NCI-H1417 (cell line): Measurements from ENCODE around the gene AOAH.
"Not testable (repeated sequence)": the region's sequence is repeated elsewhere in the genome, so short reads cannot be mapped to it uniquely, and the experiment has no call there.

Experiments
- DNase-seq, 3 experiments: peaks; one replicate each; lab custom pipeline; 2025; lab: John Stamatoyannopoulos, UW

Gene AOAH

DNA sequence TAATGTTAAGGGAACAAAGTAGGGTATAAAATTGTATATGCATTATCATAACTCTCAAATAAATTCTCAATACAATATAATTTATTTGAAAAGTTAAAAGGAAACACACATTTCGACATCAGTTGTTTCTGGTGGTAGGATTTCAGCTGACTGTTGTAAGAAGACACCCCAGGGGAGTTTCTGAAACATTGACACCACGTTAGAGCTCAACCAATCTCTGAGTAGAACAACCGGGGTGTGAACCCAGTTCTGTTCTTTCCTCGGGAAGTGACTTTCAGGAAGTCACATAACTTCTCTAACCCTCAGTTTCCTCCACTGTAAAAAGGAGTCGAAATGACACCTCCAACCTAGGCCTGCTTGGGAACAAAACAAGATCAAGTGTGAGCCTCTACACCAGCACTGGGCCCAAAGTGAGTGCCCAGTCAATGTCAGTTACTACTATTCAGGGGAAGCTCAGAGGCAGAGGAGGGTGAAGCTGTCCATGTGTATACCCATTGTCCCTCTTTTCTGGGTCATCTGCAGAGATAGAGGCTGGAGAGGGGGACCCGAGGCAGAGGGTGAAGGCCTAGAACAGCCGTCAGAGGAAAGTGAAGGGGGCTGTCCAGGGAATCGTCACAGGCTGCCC lies 67.1 kb downstream of the AOAH start:
- DNase-seq: no peak

DNA sequence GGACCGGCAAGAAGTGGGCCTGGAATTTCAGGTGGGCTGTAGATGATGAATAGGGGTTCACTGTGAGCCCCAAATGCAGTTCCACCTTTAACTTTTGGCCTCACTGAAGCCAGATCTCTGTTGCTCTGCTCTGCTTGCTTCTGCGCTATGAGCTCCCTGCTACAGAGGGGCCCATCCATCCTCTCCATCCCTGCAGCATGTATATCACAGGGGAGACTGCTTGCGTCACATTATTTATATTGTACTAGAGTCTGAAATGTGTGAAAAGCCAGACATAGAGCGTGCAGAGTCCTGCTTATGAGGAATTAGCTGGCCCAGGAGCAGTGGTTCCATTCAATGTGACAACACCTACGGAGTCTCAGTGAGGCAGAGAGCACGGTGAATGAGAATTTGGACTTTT lies 69.9 kb downstream of the AOAH start:
- DNase-seq: no peak

DNA sequence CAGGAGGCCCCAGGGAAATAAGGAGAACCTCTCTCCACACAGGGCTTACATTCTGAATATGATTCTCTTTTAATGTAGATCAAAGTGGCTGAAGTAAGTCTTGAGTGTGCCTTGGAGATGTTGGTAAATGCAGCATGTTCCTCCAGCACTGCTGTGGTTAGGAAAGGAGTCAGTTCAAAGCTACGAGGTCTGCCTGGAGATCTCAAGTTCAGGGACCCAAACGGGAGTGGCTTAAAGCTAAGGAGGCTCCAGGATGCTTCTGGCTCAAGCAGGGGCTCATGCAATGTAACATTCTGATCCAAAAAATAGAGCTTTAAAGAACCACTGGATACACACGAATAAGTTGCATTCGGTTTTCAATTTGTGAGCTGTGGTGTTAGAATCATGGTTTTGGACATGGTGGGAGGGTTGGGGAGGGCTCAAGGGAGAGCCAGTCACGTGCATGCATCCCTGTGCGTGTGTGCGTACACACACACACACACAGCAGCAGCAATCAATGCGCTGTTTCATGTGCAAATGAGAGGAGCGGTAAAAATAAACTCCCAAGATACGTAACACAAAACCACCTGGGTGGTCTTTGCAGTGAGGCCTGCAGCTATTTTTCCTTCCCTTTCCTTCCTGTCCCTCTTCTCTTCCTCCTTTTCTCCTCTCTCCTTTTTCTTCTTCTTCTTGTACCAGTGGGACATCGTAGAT lies 70.5 kb downstream of the AOAH start:
- no peak for DNase-seq

DNA sequence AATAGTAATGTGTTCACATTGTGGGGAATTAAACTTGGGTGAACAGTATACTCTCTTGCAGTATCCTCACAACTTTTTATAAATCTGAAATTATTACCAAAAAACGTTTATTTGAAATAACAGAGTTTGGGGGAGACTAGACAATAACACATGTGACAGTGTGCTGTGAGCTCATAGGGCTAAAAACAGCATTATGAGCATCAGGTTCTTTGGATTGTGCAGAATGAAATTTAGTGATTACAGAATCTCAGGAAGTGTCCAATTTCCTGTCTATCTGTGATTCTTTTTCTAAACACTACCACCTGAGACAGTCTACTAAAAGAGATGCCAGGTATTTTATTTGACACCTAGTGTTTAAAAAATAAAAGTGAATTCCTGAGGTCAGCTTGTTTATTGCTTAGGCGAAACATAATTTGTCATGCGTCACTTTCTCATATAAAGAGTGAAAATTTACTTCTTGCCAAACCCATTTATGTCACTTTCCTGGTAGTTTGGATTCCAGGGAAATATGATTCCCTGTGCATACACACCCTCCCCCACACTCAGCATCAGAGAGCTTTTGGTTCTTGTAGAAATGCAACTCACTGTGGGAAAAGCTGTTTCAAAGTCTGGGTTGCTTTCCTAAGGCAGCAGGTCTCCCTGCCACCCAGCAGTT lies 71.2 kb downstream of the AOAH start:
- DNase-seq: peak in 2 of 3 experiments; percentile 9 to 13

DNA sequence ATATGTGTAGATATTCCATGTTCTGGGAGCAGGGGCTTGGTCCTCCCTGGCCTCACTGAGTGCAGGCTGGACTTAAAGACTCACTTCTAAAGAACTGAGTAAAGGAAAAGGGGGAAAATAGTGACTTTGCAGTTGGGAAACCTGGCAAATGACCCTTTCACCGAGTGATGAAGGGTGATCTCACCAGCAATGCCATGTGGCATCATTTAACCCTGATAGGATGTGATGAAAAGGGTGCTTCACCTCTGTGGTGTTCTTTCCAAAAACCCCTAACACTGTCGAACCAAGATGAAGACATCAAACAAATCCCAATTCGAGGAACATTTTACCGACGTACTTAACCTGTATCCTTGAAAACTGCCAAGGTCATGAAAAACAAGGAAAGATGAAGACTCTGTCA lies 71.9 kb downstream of the AOAH start:
- no peak for DNase-seq

DNA sequence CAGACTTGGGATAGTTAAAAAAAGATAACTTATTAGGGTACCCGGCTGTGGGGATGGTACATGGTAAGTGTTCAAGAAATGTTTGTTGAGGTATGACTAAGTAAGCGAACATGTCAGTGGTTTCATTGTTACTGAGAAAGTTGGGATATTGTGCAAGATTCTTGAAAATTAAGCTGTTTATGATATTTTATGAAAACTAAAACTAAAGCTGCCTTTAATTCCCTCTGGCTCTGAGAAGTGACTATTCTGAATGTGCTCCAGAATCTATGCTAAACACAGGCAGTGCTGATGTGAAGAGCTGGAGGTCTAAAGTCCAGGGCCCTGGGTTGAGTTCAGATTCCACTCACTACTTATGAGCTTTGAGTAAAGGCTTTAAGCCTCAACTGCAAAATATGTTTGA lies 72.9 kb downstream of the AOAH start:
- no peak for DNase-seq

DNA sequence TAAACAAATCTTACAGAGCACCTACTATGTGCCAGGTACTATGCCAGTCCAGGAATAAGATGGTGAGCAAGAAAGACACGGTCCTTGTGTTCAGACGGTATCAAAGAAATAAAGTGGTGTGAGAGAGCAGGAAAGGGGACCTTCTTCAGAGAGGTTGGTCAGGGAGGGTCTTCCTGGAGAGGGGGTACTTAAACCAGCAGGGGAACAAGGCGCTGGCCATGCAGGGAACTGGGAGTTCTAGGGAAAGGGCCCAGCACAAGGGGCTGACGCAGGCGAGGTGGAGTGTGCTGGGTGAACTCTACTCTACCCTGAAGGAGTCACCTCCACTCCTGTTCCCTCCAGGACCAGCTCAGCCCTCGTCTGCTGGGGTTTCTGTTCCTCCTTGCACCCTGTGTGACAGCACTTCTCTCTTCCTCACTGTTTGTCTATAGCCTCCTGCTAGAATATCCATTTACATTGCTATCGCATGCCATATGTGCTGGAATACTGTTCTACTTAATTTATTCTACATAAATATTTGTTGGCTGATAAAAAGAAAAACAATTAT lies 73.5 kb downstream of the AOAH start:
- no peak for DNase-seq

DNA sequence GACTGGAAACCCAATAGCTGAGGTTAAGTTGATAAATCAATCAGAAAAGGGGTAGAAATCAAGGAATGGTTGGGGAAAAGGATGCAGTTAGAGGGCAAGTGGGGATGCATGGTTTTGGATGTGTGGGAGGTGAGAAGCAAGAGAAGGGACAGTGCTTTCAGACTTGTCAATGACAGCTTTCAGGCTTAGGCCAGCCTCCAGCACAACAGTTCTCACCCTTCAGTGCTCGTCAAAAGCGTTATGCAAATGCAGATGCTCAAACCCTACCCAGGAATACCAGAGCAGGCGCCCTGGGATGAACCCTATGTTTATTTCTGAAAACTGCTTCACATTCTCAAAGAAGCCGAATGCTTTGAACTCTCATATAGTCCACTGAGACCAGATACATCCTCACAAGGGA lies 74.0 kb downstream of the AOAH start:
- no peak for DNase-seq

DNA sequence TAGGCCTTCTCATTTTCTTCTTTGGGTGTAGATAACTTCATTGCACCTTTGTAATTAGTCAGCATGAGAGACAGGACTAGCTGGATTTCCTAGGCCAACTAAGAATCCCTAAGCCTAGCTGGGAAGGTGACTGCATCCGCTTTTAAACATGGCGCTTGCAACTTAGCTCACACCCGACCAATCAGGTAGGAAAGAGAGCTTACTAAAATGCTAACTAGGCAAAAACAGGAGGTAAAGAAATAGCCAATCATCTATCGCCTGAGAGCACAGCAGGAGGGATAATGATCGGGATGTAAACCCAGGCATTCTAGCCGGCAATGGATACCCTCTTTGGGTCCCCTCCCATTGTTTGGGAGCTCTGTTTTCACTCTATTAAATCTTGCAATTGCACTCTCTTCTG lies 75.0 kb downstream of the AOAH start:
- not testable (repeated sequence) for DNase-seq

DNA sequence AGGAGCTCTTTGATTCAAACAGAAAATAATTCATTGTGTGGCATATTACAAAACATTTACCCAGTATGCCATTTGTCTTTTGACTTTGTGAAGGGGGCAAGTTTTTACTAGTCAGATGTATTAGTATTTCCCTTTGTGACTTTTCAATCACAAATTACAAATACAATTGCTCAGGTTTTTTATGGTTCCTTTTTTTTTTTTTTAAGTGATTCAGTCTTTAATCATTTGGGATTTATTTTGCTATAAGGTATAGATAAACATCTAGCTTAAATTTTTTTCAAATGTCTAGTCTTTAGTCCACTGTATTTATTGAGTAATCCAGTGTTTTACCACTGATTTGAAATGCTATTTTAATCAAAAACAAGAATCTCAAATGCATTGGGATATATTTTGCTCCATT lies 75.9 kb downstream of the AOAH start:
- DNase-seq: no peak

DNA sequence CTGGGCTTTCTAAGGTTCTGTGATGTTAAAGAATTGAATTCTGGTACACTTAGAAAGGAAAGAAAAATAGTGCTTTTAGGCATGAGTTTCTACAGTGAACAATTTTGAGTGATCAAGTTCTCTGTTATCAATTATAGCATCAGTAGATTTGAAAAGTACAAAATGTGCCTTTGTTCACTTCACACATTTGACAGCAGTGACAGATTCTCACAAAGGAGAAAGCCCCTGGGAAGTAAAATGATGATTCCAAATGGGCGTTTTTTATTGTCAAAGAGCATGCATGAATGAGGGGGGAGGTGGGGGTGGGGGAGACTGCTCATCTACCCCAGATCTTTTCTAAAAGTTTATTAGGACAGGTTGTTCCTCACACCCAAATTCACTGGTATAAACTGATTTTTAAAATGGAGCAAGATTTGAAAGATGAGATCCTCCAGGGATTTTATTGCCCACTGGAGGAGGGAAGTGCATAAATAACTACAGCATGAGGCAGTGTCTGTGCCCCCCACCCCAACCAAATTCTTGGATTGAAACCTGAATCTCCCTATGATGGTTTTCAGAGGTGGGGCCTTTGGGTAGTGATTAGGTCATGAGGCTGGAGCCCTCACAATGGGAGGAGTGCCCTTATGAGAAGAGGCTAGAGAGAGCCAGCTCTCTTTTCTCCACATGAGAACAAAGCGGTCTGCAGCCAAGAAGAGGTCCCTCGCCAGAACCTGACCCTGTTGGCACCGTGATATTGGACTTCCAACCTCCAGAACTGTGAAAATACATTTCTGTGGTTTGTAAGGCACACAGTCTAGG lies 79.5 kb downstream of the AOAH start:
- DNase-seq: no peak

DNA sequence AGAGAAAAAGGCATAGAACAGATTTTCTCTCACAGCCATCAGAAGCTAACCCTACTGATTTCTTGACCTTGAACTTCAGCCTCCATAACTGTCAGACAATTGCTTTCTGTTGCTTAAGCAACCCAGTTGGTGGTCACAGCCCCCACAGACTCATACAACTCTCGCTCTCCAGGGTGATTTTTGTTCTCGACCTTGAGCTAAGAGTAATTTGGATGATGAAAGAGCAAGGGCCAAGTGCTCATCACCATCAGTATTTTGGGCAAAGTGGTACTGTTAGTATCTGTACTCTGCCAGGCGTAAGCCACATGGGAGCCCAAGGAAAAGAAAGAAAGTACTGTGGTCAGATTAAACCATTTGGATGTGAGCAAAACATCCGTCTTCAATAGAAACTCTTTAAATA lies 81.9 kb downstream of the AOAH start:
- no peak for DNase-seq

DNA sequence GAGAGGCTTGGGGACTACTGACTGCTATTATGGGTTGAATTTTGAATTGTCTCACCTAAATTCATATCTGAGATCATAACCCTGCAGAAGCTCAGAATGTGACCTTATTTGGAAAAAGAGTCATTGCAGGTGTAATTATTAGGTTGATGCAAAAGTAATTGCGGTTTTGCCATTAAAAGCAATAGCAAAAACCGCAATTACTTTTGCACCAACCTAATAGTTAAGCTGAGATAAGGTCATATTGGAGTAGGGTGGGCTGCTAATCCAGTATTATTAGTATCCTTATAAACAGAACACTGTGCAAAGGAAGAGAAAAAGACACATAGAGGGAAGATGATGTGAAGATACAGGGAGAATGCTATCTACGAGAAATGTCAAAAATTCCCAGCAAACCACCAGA lies 82.3 kb downstream of the AOAH start:
- no peak for DNase-seq

DNA sequence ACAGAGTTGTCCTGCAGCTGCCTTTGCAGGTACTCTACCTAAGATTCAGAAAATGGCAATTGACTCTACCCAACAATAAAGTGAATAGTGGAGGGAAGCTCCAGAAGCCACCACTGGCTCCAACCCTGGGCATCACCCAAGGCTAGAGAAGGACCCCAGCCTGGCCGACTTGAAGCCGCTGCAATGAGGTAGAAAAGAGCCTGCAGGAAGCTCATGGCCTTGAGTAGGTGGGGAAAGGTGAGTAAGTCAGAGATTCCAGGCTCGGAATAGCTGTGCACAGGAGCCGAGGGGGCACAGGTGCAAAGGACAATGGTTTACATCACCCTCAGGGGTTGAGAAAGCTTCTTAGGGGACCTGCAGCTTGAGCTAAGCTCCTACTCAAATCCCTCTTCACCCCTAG lies 83.6 kb downstream of the AOAH start:
- no peak for DNase-seq

DNA sequence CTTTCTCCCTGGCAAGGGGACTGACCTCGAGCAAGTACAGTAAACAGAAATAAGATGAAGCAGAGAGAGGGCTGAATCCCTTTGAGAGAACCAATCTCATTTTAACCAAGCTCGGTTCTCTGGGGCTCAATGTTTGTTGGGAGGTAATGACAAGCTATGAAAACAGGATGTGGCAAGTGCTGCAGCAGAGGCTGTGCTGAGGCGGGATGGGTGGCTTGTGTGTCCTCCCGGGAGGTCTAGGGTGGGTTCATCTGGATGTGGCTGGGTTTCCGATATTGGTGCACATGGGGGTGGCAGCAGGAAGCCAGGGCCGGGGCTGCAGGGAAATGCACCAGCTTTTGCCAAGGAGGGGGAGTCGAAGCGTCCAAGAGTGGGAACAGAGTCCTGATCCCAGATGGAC lies 84.5 kb downstream of the AOAH start:
- DNase-seq: no peak

DNA sequence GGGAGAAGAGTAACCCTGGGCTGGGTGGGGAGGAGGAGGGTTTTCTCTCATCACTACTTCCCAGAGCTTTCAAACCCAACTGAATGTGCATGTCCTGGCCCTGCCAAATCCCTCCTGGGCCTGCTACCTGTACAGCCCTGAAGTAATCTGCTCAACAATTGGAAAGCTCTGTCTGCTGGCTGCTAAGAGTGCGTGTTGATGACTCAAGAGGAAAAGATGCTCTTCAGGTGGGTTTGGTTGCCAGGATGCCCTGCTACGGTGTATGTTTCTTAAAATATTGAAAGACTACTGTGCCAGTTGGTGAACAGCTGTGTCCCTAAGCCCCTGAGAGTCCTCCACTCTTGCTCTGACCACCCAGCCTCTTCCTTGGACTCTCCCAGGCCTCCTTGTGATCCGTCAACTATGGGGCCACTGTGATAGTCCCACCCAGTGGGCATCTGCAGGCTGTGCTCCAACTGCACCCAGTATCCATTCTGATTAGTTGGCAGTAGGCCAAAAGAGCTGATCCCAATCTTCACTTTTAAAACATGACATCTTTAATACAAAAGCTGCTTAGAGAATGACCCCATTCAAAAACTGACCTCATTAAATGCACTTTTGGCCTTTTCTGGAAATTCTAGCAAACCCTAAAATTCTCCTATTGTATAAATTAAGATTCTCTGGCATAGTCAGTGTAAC lies 85.6 kb downstream of the AOAH start:
- DNase-seq: no peak

DNA sequence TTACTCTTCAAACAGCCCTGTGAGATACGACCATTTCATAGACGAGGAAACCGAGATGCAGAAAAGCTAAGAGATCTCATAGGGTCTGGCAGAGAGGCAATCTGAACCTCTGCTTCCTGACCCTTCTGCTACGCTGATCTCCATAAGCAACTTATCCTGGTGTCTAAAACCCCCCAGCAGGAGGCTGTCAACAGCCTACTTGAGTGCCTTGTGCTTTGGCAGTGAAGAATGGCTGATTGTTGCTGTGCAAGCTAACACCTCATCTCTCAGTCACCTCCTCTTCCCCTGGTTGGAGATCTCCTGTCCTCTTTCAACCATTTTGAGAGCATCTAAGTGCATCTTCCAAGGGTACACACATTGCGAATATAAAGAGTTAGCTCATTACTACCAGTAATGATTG lies 86.2 kb downstream of the AOAH start:
- DNase-seq: peak; percentile 13 to 54 (median 33)

DNA sequence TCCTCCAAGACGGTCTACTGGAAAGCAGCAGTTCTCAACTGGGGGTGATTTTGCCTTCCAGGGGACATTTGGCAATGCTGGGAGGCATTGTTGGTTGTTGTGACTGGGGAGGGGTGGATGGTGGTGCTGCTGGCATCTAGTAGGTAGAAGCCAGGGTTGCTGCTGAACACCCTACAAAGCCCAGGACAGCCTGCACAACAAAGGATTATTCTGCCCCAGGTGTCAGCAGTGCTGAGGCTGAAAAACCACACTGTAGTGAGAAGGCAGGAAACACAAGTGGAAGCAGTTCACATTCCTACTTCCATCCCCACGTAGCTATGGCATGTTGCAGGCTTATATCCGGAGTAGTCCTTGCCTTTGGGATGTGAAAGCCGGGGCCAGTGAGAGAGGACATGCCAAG lies 86.9 kb downstream of the AOAH start:
- no peak for DNase-seq

DNA sequence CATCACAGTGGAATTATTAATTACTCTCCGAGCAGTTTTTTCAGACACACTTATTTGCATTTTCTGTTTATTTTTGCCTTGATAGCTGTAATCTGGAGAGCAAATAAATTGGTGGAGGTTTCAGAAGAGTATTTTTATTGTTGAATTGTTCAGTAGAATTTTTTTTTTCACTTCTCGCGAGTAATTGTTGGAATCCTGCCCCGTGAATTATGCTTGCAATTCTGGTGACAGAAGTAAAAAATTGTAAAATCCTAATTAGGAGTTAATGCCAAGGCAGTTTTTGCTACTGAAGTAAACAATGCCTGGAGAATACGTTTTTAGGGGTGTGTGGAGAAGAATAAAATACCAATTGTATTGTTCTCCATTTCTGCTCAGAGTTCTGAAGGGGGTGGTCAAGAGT lies 88.2 kb downstream of the AOAH start:
- DNase-seq: peak in 1 of 3 experiments; percentile 39

DNA sequence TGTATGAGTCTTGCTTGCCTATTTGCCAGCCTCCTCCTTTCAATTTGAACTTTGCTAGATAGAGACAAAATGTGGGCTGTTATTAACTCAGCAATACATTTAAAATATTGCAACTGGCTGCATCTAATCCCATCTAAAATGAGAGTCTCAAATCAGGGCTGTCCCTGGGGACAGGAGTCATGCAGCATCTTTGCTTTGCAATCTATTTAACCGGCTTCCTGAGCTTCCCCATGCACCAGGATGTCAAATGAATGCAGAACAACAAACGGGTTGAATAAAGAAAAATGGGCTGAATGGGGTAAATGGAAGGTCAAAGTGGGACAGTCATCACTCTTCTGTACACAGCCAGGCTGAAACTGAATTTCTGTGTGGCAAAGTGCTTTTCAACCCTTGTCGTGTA lies 89.2 kb downstream of the AOAH start:
- peak in 2 of 3 experiments; percentile 32 to 50 for DNase-seq

DNA sequence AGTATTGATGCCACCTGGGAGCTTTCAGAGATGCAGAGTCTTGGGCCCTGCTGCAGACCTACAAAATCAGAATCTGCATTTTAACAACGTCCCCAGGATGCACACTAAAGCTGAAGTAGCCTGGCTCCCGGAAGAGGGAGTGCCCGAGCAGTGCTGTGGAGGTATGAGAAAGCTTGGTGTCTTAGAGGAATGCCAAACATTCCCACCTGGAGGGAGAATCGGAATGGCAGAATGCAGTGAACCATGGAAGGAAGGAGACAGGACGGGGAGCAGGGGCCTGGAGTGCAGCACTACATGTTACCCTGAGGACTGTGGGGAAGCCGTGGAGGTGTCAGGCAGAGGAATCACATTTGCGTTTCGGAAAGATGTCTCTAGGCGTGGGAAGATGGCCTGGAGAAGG lies 90.9 kb downstream of the AOAH start:
- no peak for DNase-seq

DNA sequence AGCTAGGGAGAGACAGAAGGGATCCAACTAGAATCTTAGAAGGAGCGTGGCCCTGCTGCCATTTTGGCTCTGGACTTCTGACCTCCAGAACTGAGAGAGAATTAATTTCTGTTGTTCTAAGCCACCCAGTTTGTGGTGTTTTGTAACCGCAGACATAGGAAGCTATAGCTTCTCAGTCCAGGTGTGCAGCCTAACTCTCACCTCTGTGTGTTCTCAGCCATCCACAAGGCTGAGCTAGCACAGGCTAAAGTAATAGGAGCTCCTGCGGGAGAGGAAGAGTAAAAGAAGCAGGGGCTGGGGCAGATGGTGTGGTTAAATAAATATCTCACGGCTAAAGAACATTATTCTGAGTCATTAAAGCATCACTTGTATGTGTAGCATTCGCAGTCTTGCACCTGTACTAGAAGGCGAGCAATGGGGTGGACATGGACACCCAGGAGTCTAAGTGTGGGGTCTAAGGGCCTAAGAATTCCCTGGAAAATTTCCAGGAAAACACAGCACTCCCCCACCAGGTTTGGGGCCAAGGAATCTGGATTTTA lies 94.1 kb downstream of the AOAH start:
- DNase-seq: peak in 1 of 3 experiments; percentile 14
